ENCODE results near the gene PDE8B.

The PDE8B gene

DNA sequence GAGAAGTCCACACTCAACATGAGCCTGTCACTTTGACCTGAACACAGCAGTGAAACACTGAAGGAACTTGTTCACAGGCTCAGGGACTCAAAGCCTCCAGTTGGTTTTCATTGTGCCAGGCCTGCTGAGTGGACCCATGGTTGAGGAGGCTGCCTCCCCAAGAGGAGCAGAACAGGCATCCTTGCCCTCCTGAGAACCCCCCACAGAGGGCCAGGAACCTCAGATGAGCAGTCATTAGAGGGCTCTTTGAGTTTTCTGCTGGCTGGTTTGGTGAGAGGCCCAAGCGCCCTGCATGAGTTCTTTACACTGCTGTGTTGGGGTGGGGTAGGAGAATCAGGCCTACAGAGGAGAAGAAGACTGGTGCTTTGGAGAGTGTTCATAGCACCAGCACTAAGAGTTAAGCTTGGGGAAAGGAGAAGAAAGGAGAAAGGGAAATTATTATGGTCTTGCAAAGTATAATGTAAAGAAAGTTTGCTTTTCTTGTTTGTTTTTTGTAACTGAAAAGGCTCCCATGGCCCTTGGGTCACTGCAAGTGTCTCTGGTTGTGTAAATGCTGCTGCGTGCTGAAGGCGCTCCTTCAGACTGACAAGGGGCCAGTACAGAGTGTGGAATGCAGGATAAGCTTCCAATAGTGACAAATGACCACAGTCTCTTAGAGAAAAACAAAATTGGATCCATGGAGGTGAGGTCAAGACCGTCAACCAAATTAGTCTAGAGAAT, 100.2 kb downstream of the PDE8B start:
- TF ChIP-seq, protein P1, sequence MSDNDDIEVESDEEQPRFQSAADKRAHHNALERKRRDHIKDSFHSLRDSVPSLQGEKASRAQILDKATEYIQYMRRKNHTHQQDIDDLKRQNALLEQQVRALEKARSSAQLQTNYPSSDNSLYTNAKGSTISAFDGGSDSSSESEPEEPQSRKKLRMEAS (IDR thresholded peaks at IDR 0.05): no peak

DNA sequence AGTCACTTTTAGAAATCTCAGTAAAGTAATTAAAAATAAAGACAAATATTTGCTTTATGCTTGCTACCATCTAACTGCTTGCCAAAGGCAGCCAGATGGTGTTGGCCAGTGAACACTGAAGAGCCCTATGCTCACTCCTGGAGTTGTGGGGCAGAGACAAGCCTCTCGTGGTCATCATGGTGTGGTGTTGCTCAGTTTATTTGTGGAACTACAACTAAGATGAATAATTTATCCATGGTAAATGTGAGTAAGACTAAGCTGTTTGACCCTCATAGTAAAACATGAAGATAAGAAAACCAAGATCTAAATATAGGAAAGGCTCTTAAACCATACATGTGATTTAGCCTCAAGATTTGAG, 100.7 kb downstream of the PDE8B start:
- no peak for TF ChIP-seq RAD21 (IDR thresholded peaks at IDR 0.05; ENCODE audit: low read depth)
- TF ChIP-seq, protein P2, sequence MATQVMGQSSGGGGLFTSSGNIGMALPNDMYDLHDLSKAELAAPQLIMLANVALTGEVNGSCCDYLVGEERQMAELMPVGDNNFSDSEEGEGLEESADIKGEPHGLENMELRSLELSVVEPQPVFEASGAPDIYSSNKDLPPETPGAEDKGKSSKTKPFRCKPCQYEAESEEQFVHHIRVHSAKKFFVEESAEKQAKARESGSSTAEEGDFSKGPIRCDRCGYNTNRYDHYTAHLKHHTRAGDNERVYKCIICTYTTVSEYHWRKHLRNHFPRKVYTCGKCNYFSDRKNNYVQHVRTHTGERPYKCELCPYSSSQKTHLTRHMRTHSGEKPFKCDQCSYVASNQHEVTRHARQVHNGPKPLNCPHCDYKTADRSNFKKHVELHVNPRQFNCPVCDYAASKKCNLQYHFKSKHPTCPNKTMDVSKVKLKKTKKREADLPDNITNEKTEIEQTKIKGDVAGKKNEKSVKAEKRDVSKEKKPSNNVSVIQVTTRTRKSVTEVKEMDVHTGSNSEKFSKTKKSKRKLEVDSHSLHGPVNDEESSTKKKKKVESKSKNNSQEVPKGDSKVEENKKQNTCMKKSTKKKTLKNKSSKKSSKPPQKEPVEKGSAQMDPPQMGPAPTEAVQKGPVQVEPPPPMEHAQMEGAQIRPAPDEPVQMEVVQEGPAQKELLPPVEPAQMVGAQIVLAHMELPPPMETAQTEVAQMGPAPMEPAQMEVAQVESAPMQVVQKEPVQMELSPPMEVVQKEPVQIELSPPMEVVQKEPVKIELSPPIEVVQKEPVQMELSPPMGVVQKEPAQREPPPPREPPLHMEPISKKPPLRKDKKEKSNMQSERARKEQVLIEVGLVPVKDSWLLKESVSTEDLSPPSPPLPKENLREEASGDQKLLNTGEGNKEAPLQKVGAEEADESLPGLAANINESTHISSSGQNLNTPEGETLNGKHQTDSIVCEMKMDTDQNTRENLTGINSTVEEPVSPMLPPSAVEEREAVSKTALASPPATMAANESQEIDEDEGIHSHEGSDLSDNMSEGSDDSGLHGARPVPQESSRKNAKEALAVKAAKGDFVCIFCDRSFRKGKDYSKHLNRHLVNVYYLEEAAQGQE (IDR thresholded peaks at IDR 0.05; ENCODE audit: low read depth): no peak
- no peak for TF ChIP-seq EGR1 (IDR thresholded peaks at IDR 0.05)
- TF ChIP-seq FOXM1 (IDR thresholded peaks at IDR 0.05; ENCODE audit: borderline replicate concordance, low read depth): no peak
- no peak for TF ChIP-seq YY1 (IDR thresholded peaks at IDR 0.05; ENCODE audit: low read depth)
- TF ChIP-seq, protein P1 (IDR thresholded peaks at IDR 0.05): no peak
- no peak for TF ChIP-seq TEAD4 (IDR thresholded peaks at IDR 0.05)
- no peak for TF ChIP-seq NFIC (IDR thresholded peaks at IDR 0.05)
- no peak for TF ChIP-seq TCF12 (IDR thresholded peaks at IDR 0.05; ENCODE audit: low read depth)
- TF ChIP-seq ZBTB7A (IDR thresholded peaks at IDR 0.05; ENCODE audit: low read depth): no peak
- no peak for TF ChIP-seq CEBPB (IDR thresholded peaks at IDR 0.05)

DNA sequence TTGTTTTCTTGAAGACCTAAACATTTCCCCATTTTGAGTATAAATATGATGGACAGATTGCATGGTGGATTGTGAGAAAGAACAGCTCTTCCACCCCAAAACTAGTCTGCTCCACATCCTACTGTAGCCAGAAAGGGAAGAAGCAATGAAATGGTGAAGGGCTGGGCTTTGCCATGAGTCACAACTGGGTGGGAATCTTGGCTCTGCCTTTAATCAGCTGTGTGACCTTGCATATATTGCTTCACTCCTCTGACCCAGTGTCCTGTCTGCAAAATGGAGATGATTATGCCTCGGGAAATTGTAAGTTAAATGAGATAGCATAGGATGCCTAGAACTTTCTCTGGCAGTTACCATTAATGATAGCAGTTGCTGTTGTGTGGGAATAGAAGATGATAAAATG, 101.9 kb downstream of the PDE8B start:
- TF ChIP-seq ZBTB7A (IDR thresholded peaks at IDR 0.05; ENCODE audit: low read depth) (no peak), TAF1 (IDR thresholded peaks at IDR 0.05; ENCODE audit: low read depth) (no peak), EP300 (IDR thresholded peaks at IDR 0.05; ENCODE audit: borderline replicate concordance) (no peak), CREB1 (IDR thresholded peaks at IDR 0.05; ENCODE audit: low read depth) (no peak), FOXM1 (IDR thresholded peaks at IDR 0.05; ENCODE audit: borderline replicate concordance, low read depth) (no peak), YY1 (IDR thresholded peaks at IDR 0.05; ENCODE audit: low read depth) (no peak), NFIC (IDR thresholded peaks at IDR 0.05) (no peak), RAD21 (IDR thresholded peaks at IDR 0.05; ENCODE audit: low read depth) (no peak), CEBPB (IDR thresholded peaks at IDR 0.05) (no peak), EGR1 (IDR thresholded peaks at IDR 0.05) (no peak), TEAD4 (IDR thresholded peaks at IDR 0.05) (no peak), TCF12 (IDR thresholded peaks at IDR 0.05; ENCODE audit: low read depth) (no peak)
- TF ChIP-seq, protein P1 (IDR thresholded peaks at IDR 0.05): no peak
- TF ChIP-seq, protein P3, sequence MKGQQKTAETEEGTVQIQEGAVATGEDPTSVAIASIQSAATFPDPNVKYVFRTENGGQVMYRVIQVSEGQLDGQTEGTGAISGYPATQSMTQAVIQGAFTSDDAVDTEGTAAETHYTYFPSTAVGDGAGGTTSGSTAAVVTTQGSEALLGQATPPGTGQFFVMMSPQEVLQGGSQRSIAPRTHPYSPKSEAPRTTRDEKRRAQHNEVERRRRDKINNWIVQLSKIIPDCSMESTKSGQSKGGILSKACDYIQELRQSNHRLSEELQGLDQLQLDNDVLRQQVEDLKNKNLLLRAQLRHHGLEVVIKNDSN (IDR thresholded peaks at IDR 0.05): no peak
- TF ChIP-seq, protein P2 (IDR thresholded peaks at IDR 0.05; ENCODE audit: low read depth): no peak

DNA sequence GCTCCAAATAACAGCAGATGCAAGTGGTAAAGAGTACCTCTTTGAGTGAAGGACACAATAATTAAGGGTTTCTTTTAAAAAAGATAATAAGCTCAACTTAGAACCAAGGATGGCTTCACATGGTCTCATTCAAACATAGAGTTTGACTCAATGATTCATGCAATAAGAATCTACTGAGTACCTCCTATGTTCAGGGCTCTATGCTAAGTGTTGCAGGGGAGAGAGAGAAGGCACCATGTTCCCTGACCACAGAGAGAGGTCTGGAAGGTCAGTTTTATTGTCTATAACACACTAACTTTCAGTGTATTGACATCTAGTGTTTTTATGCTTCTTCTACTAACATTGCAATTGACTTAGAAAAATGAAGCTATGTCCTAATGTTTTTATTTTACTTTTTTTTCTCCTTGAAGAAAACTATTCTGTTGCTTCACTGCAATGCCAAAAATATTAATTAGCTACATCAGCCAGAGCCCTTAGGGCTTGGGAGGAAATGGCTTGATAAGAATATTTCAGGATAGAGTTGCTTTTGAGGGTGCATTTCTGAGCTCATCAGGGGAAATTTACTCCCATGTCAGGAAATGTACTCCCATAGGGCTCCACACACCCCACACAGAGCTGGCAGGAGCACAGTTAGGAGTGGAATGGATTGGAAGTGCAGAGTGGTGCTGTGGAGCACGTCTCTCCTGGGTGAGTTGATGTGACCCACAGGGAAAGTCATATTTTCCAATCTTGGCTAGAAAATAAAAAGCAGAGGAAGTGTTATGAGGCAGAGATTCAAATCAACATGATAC, 106.6 kb downstream of the PDE8B start:
- TF ChIP-seq NFIC (IDR thresholded peaks at IDR 0.05) (no peak), RAD21 (IDR thresholded peaks at IDR 0.05; ENCODE audit: low read depth) (no peak), FOXM1 (IDR thresholded peaks at IDR 0.05; ENCODE audit: borderline replicate concordance, low read depth) (no peak), CREB1 (IDR thresholded peaks at IDR 0.05; ENCODE audit: low read depth) (no peak), EP300 (IDR thresholded peaks at IDR 0.05; ENCODE audit: borderline replicate concordance) (no peak), TCF12 (IDR thresholded peaks at IDR 0.05; ENCODE audit: low read depth) (no peak), ZBTB7A (IDR thresholded peaks at IDR 0.05; ENCODE audit: low read depth) (no peak), TAF1 (IDR thresholded peaks at IDR 0.05; ENCODE audit: low read depth) (no peak), TEAD4 (IDR thresholded peaks at IDR 0.05) (no peak), CEBPB (IDR thresholded peaks at IDR 0.05) (no peak), EGR1 (IDR thresholded peaks at IDR 0.05) (no peak), YY1 (IDR thresholded peaks at IDR 0.05; ENCODE audit: low read depth) (no peak)
- TF ChIP-seq, protein P2 (IDR thresholded peaks at IDR 0.05; ENCODE audit: low read depth): no peak
- TF ChIP-seq, protein P1 (IDR thresholded peaks at IDR 0.05): no peak
- TF ChIP-seq, protein P3 (IDR thresholded peaks at IDR 0.05): no peak

All from Ishikawa (cell line).